T1000 (cell line): Measurements from ENCODE around the gene HOXA1.
A peak's percentile ranks its signal among the peaks of the same experiment; 100 is the strongest.

Experiments used
- DNase-seq: peaks from one replicate; lab custom pipeline; 2025; ENCODE audit warnings: mixed read lengths; lab: John Stamatoyannopoulos, UW

Gene HOXA1

DNA sequence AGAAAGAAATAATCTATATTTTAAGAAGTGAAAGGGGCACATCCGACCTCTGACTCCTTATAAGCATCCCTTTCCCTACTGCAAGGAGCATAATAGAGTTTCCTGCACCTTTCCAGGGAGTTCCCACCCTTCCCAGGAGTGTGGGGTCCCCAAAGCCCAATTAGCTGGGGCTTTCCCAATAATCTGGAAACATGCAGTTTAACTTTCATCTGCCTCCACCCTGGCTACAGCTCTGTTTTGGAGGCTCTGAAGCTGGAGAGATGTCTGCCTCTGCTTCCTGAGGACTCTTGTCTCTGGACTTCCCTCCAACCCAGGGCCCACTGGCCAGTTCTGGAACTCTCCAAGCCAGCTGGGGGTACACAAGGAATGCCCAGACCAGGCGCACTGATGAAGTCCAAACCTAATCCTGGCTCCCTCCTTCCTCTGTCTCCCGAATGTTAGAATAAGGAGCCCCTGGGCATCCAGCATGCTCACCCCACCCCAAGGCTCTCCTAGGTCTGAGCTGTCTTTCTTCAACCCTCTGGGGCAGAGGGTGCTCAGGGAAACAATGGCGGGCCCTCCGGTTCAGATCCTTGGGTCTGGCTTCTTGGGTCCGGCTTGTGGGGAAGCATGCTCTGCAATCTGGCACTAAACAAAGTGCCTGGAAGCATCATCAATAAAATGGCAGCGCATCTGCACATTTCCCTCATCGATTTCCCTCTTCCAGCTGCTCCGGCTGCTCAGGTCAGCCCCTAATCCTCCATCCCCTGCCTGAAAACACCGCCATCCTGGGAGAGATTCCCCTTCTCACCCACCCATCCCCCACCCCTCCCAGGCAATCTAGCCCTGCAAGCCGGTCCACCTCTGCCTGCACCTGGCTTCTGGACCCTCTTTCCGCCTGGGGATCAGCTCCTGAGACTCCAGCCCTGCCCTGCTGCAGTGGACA lies 21.4 kb upstream of the HOXA1 start:
- DNase-seq, result no peak

DNA sequence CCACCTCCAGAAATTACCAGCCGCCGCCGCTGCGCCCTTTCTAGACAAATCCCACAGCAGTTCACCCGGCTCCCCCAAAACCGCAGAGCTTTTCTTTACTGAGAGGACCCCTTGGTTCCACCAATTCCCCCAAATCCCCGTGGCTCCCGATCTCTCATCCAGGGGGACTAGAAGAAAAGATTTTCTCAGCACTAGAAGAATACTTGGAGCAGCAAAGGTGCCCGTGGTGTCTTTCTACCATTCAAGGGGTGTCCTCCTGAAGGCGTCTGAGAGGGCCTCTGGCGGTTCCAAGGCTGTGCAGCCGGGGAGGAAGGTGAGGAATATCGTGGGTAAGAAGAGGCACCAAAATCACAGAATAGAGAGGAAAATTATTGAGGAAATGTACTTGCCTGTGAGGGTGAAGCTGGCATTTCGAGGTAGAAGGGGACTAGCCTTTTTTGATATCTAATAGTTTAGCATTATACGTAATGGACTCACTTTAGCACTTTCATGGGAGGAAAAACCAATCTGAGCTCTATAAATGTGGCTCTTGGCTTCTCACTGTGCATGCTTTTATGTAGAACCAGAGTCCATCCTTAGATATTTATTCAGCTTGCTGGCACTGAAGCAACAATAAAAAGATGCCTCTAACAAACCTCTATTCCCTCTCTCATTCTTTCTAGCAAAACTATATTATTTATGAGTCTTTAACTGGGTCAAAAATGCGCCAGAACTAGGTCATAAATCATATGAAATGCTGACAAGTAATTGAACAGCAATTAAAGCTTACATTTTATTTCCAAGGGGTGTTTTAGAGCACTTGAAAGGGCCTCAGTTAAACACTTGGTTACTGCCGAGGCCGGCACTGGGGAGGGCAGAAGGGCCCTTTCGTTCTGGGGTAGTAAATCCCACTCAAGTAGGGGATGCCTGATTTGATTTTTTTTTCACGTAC lies 20.5 kb upstream of the HOXA1 start:
- no peak for DNase-seq

DNA sequence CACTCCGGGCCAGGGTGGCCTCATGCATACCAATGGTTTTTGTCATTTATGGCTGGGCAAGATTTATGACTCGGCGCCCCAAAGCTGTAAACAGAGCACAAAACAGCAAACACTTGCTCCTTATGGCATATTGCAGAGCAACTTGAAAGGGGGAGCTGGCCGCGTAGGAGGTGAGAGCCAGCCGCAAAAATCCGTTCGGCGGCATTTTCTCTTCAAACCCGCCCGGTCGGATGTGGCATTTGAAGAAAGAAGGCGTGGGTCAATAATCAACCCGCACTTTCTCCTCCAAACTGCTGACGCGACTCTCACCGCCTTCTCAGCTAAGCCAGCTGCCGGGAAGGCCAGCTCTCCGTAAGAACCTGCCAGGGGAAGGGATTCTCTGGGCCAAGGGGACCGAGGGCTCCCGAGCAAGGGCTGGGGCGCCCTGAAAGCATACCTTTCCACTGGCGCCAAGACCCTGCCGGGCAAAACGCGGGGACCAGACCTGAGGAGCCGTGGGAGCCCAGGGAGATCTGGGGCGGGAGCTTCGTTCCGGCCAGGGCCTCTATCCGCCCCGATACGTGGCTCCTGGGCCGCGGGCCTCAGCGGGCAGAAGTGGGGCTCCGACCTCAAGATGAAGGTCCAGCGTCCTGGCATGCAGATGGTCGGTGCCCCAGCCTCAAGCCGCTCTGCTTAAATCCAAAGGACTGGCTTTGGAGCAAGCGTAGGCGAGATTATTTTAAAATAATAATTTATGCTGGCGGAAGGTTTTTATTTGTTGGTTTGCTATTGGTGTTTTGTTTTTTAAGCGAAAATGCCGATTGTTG lies 19.6 kb upstream of the HOXA1 start:
- no peak for DNase-seq

DNA sequence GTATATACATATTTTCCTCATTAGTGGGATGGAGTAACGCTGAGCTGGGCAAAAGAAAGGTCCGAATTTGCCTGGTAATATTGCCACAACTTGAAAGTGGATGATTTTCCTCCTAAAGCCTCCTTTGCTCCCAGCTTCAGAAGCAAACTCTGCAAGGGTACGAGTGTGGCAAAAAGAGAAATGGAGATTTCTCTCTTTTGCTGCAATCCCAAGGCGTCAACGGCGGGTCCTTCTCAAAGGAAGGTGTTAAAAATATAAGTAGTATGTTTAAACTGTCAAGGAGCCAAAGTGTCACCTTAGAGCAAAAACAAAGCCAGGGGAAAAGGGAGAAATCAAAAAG lies 19.1 kb upstream of the HOXA1 start:
- no peak for DNase-seq

DNA sequence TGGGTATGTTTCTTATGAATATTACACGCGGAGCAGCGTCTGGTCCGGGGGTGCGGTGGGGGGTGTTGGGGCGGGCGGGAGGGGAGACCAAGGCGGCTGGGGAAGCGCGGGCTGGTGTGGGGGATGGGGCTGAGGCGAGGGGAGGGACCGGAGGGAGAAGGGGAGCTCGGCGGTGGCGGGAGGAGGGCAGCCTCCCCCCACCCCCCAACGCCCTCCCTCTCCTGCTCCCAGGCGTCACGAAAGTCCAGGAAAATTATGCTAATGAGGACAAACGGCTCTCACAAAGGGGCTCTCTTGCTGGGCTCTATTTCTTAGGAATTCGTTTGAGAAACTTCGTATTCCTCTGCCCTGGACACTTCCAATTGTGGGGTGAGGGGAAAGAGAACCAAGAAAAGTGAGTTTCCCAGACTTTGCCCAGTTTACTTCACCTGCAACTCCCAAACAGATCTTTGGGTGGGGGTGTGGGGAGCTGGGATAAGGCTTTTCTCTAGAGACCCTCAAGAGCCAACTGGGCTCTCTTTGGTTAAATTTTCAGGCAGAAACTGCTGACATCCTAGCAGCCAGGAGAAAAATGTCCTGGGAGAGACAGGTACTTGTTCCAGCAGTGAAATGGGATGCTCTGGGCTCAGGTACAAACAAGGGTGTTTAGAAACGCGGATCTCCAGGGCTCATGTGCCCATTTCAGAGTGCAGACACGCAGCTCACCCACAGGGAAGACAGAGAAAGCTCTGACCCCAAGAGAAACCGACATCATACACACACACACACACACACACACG lies 18.4 kb upstream of the HOXA1 start:
- DNase-seq, result no peak

DNA sequence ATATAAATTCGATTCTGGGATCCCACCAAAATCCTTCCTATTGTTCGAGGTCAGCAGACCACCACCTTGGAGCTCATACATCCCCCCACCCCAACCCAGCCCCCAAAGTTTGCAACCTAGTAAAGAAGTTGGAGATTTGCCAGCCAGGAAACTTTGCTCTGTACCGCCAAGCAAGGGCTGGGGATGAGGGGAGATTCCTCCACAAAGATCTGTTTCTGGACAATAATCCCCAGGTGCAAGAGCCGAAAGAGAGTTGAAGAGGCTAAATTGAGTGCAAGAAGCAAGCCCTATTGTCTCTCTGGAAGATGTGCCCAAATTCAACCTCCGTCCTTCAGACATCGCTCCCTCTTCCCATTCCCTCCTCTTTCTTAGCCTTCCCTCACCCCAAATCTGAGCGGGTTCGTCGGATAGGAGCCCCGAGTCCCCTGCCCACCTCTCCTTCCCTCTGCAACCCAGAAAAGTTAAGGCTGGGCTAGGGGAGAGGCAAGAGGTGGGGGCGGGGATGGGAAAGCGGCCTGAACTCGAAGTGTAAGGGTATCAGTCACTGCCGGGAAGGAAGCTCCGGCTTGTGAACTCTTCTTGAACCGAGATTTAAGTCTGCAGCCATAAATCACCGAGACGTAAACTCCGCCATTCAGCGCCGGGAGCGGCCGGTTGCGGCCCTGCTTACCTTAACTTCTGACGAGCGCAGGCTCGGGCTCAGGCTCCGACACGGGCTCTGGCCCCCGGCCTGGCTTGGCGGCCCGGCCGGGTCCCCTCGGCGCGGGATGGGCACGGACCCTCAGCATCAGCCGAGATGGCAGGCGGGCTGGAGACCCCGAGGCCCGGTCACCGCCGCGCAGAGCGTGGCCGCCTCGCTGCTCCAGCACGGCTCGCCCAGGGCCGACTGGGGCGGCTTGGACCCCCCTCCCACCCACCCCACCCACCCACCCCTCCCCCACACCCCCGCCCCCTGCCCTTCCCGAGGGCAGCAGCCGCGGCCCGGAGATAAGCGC lies 17.5 kb upstream of the HOXA1 start:
- no peak for DNase-seq

DNA sequence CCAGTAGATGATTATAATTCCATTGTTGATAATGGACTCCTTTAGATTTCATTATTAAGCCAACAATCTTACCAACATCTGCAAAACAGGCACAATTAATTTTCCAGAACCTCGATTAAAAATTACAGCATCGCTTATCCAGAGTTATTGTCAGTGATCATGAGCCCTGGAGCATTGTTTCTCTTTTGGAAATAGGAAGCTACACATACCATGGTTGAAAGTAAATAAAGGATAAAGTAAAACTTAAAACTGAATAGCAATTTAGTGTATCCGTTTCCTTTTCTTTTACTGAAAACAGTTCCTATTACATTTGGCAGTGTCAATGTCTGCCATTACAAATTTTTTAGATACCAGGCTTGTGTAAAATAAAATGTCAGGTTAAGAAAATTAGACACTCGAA lies 16.6 kb upstream of the HOXA1 start:
- DNase-seq, result no peak

DNA sequence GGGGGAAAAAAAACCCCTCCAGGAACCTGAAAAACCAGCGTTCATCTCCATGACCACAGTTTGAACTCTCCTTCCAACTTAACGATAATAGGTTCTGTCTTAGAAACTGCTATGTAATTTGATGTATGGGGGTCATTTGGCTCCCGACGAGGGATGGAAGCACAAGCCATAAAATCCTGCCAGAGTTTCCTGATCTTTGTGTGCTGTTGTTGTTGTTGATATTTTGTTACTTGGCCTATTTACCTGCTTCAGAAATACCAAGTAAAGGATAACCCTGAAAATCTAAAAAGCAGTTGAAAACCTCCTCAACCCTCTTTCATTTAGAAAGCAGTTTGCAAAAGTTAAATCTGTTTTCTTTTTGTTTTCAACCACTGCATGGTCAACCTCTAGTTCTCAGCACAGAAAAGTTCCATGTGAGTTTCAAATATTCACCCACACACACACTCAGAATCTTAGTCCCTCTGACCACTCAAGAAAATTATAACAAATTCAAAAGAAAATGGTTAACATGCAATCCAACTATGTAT lies 16.0 kb upstream of the HOXA1 start:
- no peak for DNase-seq

DNA sequence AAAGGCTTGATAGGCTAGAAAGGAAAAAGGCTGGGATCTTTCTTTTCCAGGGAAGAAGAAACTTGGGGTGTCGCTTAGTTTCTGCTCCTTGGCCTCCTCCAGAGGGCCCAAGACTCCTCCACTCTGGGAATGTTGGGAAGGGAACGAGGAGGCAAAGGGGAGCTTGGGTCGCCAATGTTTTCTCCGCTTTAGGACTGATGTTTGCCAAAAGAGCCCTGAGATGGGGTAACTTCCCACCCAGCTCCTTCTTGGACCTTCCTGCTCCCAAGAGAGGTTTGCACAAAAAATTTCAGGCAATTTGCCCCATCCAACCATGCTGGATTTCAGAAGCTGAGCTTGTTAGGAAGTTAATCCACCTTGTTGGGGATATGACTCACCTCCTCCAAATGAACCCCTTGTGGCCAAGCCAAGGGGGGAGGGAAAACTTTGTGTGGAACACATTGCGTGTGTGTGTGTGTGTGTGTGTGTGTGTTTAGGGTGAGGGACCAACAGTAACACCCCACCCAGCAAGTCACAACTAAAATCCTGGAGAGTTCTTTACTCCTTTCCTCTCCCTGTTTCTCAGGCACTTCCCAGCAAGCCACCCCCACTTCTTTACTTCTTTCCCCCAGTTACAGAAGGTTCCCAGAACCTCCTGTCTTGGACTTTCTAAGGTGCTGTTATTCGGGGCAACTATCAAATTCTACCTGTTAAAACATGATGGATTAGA lies 15.4 kb upstream of the HOXA1 start:
- DNase-seq, result no peak

DNA sequence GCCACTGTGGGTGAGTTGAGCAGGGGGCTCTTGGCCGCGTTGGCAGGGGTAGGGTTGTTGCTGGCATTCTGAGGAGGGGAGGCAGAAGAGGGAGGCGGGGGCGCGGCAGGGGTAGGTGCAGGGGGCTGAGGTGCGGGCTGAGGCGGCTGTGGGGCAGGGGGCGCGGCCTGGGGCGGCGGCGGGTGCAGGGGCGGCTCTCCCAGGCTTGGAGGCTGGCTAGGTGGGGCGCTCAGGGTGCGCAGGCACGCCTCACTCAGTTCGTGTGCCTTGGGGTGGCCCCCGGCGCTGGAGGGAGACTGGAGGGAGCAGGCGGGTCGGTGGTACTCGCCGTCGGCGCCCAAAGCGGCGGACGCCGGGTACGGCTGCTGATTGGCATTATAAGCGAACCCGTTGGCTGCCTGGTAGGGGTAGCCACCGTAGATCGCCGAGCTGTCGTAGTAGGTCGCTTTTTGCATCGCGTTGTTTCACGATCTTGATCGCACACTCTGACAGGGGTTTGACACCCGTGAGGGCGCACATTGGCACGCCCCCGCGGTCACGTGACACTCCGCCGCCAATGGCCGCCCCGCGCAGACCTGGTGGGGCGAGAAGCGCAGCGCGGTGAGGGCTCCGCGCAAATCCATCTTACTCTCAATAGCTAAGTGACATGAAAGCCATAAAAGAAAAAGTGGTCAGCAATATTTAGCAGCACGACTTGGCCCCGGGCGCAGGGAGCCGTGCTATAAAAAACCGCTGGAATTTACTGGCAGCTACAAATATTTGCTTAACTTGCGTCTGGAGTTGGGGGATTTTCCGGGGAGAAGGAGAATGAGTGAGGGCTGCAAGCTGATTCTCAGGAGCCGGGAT lies 14.6 kb upstream of the HOXA1 start:
- peak; percentile 38 for DNase-seq

DNA sequence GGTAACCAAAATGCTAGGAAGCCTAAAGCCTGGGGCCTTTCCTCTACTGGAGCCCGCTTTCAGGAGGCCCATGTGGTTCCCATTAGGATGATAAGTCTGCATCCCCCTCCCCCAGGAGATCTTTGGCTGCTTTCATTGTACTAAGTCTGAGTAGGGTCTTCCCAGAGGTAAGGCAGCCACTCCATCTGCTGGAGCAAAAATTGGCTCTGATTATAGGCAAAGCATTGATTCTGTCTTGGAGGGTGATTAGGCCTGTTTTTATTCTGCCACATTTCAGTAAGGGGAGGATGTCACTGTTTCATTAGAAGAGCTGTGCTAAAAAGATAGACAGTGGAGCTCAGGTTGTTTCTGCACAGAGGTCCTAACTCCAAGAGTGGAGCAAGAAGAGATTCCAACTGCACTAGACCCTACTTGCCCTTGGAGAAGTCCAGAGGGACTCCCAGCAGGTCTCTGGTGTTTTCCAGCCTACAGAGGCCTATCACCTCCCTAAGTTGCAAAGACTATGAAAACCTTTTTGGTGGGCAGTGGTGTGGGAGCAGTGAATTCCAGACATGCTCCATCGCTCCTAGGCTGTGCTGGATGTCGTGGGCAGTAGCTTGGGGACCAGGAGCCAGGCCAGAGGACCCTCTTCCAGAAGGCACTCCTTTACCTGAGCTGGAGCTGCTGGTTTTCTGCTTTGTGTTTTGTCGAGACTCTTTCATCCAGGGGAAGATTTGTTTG lies 13.8 kb upstream of the HOXA1 start:
- no peak for DNase-seq

DNA sequence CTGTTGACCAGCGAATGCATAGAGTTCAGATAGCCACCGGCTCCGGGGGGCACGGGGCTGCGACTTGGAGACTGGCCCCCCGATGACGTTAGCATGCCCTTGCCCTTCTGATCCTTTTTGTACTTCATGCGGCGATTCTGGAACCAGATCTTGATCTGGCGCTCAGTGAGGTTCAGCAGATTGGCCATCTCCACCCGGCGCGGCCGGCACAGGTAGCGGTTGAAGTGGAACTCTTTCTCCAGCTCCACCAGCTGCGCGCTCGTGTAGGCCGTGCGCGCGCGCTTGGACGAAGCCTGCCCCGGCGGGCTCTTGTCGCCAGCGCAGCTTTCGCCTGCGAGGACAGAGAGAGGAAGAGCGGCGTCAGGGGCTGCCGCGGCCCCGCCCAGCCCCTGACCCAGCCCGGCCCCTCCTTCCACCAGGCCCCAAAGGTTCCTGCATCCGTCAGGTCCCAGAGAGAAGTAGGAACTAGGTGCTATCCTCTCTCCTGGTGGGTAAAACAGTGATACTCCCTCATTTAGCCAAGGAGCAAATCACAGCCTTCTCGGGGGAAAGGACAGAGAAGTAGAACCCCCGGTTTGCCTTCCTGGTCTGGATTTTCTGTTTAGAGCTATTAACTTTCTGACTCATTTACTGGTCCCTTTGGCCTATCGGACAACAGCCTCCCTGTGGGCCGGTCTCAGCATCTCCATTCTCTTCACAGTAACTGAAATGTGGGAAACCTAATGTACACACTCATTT lies 12.8 kb upstream of the HOXA1 start:
- no peak for DNase-seq

DNA sequence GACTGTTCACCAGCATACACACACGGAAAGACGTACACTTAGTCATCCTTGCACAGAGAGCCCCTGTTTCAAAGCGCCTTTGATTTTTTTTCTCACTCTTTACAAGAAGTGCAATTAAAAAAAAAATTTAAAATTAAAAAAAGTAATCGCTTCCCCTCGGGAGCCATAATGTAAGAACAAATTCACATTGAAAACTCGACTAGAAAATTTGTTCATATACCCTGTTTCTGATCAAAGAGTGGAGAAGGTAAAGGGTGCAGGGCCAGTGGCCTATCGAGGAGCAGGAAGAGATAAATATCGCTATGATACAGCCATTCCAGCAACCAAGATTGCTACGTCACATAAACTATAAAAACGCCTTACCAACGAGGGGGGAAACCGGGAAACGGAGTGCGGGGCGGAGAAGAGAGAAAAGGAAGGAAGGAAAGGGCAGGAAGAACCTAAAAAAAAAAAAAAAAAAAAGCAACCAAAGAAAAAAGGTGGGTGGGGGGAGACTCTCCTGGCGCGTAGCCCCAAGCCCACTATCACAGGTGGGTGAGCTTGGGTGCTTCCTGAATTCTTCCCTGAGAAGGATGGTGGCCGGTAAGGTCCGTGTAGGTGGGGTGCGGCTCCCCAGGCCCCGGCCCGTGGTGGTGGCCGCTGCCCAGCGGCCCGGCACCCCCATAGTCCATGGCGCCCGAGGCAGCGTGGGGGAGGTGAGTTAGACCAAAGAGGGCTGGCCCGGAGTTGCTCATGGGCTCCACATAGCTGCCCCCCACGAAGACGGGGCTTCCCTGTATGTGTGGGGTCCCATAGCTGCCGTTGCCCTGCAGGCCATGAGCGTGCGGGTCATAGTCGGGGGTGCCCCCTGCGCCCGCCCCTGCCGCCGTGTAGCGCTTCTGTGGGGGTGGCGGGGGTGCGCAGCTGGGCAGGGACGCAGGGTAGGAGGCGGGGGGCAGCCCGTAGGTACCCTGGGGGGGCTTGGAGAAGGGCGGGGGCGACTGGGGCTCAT lies 11.9 kb upstream of the HOXA1 start:
- DNase-seq, result no peak

DNA sequence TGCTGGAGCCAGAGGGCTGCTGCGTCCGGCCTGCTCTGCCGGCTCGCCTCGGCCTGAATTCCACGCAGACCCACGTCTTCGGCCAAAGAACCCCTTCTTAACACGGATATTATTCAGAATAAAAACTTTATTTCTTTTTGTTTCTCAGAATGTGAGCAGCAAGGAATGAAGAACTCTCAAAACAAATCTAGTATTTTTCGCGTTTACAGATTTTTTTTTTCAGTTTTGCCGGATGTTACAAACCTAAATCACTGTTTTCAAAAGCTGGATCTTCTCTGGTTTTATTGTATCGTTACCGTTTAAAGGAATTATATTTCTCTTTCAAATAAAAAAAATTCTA lies 11.1 kb upstream of the HOXA1 start:
- DNase-seq, result no peak

DNA sequence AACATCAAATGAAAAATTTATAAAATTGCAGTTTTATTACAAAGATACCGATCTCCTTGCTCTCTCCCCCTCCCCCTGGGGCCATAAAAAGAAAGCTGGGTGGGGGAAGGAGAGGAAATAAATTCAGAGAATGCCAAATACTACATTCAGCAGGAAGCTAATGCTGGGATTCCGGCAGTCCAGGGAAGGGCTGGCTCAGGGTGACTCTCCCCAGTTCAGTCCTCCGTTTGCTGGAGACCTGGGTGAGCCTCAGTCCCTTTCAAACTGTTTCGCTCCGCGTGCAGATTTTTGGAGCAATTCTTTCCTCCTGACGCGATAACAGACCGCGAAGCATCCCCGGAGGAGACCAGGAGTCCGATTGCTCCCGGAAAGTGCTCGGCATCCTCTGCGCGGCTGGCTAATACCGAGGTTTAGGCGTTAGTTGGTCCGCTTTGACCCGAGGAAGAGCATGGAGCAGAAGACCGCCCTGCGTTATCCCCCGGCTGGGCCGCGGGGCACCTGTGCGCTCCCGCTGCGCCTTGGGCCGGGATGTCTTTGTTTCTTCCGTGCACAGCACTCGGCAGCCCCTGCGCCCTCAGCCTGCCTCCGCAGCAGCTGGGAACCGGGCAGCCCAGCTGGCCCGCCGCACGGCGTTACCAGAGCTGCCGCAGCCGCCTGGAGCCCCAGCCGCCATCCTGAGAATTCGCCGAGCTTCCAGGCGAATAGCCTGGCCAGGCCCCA lies 10.5 kb upstream of the HOXA1 start:
- DNase-seq, result no peak
